HG02870 (cell line): ENCODE data around the gene MAP4K3.
A peak's percentile ranks its signal among the peaks of the same experiment; 100 is the strongest.

ENCODE experiments used
- ATAC-seq: cut with Tn5 transposase; IDR thresholded peaks from one replicate; pipeline ENCODE4 v1.9.1; 2021; ENCODE audit warnings: mild to moderate bottlenecking, moderate library complexity; ENCODE audit not compliant: unreplicated experiment

Gene MAP4K3

DNA sequence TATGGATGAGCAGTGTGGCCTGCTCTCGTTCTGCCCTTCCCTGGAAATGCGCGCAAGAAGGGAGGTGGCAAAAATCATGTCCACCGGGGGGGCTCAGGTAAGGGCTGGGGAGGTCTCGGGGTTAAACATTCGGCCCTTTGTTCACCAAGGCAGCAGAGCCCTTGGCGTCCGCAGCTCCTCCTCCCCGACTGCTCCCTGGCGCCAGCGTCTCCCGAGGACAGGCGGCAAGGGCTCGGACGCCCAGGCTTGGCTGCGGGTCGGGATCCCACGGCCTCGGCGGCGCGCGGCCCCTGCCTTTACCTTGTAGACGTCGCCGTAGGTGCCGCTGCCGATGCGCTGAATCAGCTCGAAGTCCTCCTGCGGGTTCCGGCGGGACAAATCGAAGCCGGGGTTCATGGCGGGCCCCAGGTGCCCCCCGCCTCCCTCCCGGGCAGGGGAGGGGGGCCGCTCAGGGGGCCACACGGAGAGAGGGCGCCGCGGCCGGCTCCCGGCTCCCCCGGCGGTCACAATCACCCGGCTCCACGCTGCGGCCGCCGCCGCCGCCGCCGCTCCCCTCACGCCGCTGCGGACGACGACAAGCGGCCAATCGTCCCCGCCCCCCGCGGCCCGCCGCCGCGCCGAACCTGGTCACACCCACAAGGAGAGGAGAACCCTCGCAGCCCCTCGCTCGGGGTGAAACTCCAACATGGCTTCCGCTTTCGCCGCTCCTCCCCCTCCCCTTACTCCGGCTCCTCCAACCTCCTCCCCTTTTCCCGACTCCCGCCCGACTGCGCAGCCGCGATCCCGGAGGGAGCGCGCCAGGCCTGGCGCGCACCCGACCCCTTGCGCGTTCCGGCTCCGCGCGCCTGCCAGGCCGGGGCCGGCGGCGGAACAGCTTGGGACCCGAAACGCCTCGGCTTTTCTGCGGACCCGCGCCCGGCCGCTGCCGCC is at the start of gene MAP4K3:
Gene MAP4K3, minus strand, starts transcription at position 694 of the 930 bp plus-strand sequence. Its CDS starts 298 bp downstream, at position 396.
- peak; percentile 72 for ATAC-seq

DNA sequence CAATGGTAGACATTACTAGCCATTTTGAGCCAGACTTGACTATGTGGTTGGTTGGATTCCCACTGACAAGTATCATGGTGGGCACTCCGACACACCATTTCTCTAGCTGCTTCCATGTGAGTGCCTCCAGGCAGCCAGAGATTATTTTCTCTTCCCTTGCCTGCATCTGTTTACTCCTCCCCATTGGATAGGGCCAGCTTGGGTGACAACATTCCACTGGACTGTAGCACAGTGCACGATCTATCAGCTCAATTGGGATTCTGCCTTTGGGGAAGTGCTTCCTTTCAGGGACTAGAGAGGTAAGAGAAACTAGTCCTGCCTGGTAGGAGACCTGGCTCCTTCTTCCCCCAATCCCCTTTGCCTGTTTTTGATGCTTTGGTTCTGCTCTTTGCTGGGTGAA is 49.0 kb upstream of the MAP4K3 start:
- ATAC-seq = no peak

DNA sequence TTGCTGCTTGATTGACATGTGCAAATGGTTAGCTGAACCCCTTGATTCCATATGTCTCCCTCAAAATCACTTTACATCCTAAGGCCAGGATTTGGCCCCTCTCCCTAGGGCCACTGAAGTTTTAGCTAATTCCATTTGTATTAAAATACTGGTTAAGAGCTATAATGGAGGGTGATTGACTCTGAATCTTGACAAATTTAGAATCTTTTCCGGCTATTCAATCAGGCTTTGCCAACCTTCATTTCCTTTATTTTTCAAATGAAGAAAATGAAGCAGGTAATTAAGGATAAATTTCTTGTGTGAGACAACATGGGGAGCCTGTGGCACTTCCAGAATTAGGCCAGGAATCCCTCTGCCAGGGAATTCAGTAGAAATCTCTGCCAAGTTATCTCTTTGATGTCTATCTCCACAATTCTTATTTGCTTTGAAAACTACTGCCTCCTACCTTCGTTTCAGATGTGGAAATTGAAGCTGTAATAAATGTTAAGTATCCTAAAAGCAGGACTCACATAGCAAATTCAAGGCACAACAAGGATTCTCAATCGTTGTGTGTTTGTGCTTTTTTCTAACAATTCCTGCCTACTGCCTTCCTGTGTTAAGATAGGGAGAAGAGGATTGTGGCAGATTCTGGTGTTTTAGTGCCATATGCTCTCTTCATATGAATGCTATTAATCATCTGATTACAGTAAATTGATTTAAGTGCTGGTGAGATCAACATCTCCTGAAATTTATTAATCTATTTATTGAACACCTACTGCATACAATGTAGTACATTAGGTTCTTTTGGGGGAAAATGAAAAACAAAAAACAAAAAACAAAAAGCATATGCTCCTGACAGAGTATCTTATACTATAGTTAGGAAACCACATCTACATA is 47.8 kb upstream of the MAP4K3 start:
- no peak for ATAC-seq

DNA sequence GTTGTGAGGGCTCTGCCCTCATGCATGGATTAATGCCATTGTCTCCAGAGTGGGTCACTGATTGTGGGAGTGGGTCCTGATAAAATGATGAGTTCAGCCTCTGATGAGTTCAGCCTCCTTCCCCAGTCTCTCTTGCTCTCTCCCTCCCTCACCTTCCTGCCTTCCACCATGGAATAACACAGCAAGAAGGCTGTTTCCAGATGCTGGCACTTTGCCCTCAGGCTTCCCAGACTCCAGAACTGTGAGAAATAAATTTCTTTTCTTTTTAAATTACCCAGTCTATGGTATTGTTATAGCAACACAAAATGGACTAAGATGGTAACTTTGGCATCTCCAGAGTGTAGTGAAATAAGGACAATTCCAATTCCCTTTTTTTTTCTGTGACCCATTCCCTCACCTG is 47.1 kb upstream of the MAP4K3 start:
- ATAC-seq = no peak

- ATAC-seq = no peak
Observed at GRCh38 chr2:39483534-39483933, 46.4 kb upstream of the MAP4K3 start.

- no peak for ATAC-seq
Observed at GRCh38 chr2:39481611-39482010, 44.5 kb upstream of the MAP4K3 start.

DNA sequence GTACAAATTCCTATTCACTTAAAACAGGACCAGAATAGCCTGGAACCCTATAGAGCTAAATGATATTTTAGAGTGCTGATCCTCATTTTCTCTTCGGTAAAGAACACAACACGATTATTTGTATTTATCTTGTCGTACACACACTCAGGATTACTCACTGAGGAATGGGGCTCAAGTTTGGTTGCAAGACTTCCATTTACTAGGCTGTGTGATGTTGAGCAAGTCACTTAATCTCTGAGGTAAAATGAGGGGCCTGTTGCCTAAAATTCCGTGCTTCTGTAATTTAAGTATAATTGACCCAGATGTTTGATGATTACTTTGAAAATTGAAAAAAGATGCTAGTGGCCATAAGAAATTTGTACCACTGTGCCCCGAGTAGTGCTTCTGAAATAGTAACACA is 42.6 kb upstream of the MAP4K3 start:
- ATAC-seq = no peak

- no peak for ATAC-seq
Observed at GRCh38 chr2:39479053-39479670, 42.1 kb upstream of the MAP4K3 start.

GRCh38 chr2:39476524-39476923 is 39.4 kb upstream of the MAP4K3 start:
- ATAC-seq = peak; percentile 90

DNA sequence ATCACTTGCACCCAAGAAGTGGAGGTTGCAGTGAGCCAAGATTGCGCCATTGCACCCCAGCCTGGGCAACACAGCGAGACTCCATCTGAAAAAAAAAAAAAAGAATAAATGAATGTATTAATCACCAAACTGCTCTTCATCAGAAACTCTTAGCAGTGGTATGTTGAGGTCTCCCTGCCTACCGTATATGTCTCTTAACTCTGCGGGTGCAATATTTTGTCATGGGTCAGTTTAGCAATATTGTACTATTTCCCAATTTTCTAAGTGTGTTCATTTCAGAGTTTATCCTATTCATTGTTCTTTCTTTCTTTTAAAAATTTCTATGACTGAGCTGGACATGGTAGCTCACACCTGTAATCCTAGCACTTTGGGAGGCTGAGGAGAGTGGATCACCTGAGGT is 37.9 kb upstream of the MAP4K3 start:
- no peak for ATAC-seq

- peak; percentile 51 for ATAC-seq
Observed at GRCh38 chr2:39470580-39470979, 33.5 kb upstream of the MAP4K3 start.

DNA sequence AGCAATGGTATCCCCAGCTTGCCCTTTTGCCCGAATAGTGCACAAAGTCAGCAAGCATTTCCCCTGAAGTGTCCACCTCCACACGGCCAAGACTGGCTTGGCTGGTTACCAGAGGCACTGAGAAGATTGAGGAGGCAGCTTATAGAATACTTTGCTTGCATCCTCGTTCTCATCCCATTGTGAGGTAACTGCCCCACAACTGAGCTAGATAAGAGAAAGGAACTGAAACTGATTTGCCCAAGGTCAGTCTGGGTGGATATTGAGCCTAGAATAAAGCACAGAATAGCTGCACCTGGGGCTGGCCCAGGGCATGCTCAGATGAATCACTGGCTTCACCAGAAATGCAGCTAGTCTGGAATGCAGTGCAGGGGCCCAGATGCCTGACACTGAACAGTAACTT is 32.7 kb upstream of the MAP4K3 start:
- ATAC-seq = peak; percentile 69

GRCh38 chr2:39468579-39469451 is 31.7 kb upstream of the MAP4K3 start:
- no peak for ATAC-seq

- no peak for ATAC-seq
Observed at GRCh38 chr2:39466311-39466710, 29.2 kb upstream of the MAP4K3 start.

DNA sequence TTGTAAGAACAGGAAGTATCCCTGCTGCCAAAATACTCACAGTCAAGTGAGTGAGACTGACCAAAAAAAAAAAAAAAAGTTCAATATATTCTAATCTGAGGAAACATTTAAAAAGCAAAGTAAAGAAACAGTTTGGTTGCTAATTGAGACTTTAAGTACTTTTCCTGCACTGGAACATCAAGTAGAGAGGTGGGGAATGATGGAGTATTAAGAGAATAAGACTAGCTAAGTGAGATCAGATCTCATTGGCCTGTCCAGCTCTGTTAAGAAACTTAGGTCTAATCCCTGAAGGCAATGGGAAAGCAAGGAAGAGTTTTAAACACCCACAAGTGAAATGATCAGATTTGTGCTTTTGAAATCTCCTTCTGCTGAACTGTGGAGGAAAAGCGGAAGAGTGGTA is 27.8 kb upstream of the MAP4K3 start:
- ATAC-seq = no peak

- no peak for ATAC-seq
Observed at GRCh38 chr2:39455826-39456225, 18.7 kb upstream of the MAP4K3 start.

- no peak for ATAC-seq
Observed at GRCh38 chr2:39452396-39452795, 15.3 kb upstream of the MAP4K3 start.

- no peak for ATAC-seq
Observed at GRCh38 chr2:39451954-39452353, 14.9 kb upstream of the MAP4K3 start.

DNA sequence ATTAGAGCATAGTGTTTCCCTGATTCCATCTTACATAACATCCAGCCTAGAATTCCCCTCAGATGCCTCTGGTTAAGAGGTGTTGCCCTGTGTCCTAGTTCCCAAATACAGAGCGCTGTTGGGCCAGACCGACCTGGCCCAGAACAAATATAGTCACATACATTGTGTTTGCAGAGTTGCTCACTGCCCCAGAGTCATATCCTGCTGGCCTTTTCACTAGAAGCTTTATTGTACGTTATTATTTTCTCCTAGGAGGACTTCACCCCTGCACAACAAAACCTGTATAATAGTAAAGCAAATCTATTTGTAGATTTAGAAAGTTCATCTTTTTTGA is 11.1 kb upstream of the MAP4K3 start:
- no peak for ATAC-seq
